IPS DF 19.7 (cell line): Measurements from ENCODE around the gene SDF4.

Experiments used
- DNase-seq: peaks from one replicate; pipeline ENCODE4 v3.0.0-alpha.2; 2013; ENCODE audit warnings: low read depth, low spot score

Gene SDF4

GRCh38 chr1:1231400-1232207 is at the start of gene SDF4:
Gene SDF4, minus strand, starts transcription at chr1:1232001. Its CDS starts 3,229 bp downstream, at chr1:1228772.
- DNase-seq = peak; percentile 75

DNA sequence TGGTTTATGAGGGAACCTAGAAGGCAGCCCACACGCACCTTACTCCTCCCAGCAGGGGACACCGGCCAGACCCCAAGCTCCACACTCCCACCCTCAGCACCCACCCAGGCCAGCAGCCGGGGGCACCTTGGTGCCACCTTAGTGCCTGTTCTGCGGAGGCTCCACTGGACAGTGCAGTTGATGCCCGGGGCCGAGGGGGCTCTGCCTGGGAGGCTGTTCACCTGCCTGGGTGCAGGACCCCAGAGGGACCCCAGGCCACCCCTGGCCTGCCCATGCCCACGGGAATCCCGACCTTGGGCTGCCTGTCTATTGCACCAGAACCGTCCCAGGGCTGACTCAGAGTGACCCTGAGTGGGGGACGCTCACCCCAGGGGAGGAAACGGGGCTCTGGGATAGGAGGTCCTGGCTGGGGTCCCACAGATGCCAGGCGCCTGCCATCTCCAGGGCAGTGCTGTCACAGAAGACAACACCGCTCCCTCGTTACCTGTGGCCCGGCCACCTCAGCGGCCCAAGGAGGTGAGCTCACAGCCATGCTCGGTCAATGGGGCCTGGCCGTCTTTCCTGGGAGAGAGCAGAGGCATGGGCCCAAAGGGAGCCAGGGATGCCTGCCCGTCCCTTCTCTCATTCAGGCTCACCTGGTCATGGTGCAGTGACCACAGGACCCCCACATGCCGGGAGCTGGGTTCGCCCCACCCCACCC is 49.1 kb upstream of the SDF4 start:
- no peak for DNase-seq

DNA sequence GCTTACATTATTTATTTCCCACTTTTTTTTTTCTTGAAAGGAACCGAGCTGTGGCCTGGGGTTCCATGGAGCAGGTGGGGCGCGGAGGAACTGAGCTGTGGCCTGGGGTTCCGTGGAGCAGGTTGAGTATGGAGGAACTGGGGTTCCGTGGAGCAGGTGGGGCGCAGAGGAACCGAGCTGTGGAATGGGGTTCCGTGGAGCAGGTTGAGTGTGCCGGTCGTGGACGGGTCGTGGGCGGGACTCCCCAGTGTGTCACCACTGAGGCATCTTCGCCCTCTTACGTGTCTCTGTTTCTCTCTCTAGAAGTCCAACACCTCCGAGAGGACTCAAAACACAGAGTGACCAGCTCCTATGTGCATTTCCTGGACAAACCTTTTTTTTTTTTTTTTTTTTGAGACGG is 47.2 kb upstream of the SDF4 start:
- DNase-seq = no peak

- no peak for DNase-seq
These were observed 46.8 kb upstream of the SDF4 start for GRCh38 chr1:1278620-1279019.

GRCh38 chr1:1275836-1276235 is 44.0 kb upstream of the SDF4 start:
- no peak for DNase-seq

DNA sequence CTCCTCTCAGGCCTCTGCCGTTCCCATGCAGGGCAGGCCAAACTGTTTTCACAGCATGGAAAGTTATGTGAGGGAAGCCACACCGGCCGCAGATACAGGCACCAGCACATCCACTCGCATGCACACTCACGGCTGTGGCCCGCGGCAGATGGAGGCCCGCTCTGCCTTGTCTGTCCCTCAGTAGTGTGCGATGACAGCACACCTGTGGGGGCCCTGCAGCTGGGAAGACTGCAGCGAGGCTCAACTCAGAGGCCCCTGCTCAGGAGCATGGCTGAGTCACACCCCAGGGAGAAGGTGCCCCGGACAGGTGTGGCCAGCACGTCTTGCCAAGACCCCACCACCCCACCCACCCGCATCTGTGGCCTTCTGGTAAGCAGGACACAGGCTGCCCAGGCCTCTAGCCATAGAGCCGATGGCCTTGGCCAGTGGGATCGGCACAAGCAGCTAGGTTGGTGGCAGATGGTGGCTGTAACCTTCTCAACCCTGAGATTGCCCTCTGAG is 43.2 kb upstream of the SDF4 start:
- DNase-seq = no peak

DNA sequence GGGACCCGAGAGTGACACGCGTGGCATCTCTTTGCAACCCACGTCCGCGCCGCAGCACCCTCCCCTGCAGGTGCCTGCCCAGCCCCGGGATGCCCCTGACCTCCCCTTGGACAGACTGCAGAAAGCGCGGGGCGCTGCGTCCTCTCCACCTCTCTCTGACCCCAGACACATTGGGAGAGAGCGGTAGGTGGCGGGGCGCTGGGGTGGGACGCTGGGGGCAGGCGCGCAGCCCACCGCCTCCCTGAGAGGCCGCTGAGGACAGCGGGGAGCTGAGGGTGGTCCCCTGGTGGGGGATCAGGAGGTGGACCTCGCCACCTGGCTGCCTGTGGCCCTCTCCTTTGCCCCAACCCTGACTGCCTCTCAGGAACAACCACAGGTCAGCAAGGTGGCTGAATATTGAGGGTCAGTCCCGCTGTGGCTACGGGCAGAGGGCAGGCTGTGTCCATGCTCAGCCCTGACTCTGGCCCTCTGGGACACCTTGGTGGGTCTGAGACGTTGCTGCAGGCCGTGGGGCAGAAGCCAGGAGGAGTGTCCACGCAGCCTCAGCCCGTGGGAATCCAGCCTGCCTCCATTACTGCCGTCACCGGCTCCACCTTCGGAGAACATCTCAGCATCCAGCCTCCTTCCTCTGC is 42.6 kb upstream of the SDF4 start:
- no peak for DNase-seq

- peak; percentile 47 for DNase-seq
These were observed 41.9 kb upstream of the SDF4 start, which contains the start of gene UBE2J2 for GRCh38 chr1:1273512-1274298. Gene UBE2J2, minus strand, starts transcription at chr1:1273854. Its CDS starts 5,862 bp downstream, at chr1:1267992.

GRCh38 chr1:1273209-1273511 is 41.4 kb upstream of the SDF4 start:
- DNase-seq = no peak

DNA sequence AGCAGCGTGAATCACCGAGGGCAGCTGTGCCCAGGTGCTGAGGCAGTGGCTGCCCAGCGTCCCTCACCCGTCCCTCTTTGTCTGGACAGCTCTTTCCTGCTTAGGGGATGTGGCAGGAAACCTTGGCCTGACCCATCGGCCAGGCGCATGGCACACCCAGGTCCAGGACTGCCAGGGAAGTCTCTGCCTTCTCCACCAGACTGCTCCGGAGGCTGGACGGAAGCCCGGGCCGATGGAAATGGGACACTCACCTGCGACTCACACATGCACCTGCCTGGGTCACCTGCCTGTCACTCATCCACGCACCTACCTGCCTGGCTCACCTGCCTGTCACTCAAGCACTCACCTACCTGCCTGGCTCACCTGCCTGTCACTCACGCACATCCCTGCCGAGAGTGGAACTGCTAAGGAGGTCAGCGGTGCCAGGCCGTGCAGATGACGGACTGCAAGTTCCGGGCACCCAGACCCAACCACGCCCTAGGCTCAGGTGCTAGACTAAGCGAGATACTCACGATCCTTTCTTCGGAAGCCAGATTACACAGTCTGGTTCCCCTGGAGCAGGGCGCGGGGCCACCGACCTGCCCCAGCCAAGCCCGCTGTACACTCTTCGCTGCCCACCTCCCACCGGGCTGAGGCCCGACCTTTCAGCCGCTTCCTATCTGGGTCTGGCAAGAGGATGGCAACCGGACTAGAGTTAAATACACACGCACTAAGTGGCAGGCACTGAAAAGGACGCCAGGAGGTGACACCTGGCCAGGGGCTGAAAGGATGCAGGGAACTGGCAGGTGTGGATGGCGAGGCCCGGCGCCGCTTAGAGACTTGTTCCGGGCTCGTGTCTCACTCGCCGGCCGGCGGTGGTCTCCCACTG is 40.8 kb upstream of the SDF4 start:
- DNase-seq = no peak

- DNase-seq = no peak
These were observed 39.0 kb upstream of the SDF4 start for GRCh38 chr1:1270813-1271212.

DNA sequence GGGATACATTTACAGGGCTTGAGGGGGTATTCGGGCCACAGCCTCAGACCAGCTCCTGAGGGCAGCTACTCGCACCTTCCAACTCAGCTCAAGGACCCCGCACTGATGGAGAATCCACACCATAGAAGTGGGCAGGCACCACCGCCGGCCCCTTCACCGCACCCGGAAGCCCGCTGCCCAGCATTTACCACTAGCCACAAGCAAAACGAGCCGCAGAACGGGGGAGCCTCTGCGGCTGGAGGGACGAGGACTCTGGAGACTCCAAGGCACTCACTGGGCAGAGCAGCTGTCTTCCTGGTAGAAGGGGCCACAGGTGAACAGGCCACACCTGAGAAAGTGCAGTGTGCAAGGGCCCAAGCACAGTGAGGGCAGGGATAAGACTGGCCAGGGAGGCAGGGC is 36.5 kb upstream of the SDF4 start:
- no peak for DNase-seq

DNA sequence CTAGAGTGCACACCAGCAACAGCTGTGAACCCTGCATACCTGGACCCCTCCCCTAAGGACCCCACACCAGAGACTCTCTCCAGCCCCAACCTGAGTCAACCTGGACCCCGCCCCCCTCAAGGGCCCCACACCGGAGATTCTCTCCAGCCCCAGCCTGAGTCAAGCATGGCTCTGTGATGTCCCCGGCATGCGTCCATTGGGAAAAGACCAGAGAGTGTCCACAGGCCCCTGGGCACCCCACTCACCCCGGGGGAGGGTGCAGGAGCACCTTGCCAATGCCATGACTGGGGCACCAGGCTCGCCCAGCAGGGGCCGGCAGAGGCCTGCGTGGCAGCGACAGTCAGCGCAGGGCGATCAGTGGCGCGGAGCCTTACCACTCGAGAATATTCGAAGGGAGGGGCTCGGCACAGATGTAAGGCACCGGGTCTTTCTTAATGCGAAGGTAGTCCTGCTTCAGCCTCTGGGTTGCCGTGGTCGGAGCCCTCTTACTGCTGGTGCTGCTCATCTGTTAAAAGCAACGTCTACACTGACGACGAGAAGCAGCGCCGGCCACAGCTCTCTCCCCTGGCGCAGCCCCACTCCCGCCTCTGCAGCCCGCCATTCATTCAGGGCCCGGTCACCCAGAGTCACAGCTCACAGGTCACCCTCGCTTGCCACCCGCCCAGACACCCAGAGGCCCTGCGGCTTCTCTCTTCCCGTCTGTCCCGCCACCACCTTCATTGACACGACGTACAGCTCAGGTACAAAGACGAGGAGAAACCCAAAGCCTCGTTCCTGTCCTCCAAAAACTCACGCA is 35.9 kb upstream of the SDF4 start:
- no peak for DNase-seq

DNA sequence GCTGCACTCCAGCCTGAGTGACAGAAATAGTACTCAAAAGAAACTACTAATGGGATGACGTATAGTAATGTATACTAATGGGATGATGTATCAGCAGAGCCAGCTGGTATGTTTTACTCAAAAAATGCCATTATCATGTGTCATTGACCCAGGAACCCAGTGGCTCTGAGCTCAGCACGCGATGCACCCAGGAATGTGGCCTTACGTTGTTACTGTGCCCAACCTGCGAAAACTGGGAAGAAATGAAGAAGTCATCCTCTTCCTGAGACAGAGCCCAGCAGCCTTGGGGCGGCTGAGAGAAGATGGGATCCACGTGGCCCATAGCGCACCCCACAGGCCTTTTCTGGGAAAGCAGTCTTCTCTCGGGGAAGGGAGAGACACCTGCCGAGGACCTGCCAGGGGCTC is 33.1 kb upstream of the SDF4 start:
- DNase-seq = no peak

DNA sequence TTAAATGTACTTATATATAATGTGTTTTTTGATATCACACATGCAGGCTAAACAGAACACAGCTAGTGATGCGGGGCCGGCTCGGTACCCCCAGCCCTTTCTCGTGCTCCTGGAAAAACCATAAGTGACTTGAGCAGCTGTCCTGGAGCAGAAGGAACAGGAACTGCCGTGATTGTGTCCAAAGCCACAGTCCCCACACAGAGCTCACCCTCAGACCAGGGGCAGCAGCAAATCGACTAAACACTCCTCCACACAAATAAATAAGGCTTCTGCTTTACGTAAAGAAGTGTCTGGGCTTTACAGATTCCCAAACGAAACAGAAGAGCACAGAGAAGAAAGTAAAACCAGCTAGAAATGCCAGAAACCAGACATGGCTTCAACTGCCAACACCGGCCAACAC is 32.2 kb upstream of the SDF4 start:
- no peak for DNase-seq

DNA sequence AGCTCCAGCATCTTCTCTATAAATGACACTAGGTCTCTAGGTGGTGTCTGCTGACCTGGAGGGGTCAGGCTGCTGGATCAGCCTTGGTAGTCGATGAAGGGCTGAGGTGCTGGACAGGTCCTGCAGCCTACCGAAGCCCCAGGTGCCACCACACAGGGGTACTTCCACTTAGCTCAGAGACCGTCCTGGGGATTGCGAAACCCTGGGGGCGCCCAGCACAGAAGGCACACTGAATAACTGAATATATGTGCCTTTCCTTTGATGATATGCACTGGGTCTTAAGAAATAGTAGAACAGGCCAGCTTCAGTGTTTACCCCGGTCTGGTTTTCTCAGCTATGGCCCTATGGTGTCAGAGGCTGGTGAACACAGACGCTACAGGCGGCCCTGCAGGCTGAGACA is 31.0 kb upstream of the SDF4 start:
- no peak for DNase-seq

DNA sequence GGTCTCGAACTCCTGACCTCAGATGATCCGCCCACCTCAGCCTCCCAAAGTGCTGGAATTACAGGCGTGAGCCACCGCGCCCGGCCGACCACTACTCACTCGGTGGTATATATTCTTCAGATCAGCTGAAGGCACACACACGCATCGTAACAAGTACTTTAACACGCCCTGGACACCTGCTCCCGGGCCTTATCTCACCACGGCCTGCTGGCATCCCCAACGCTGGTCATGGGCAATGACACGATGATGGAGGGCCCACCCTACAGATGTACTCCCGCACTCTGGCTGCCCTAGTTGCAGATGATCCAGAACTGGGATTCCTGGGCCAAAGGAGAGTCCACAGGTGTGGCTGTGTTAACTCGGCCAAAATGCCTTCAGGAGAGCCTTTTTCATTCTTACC is 30.3 kb upstream of the SDF4 start:
- no peak for DNase-seq

DNA sequence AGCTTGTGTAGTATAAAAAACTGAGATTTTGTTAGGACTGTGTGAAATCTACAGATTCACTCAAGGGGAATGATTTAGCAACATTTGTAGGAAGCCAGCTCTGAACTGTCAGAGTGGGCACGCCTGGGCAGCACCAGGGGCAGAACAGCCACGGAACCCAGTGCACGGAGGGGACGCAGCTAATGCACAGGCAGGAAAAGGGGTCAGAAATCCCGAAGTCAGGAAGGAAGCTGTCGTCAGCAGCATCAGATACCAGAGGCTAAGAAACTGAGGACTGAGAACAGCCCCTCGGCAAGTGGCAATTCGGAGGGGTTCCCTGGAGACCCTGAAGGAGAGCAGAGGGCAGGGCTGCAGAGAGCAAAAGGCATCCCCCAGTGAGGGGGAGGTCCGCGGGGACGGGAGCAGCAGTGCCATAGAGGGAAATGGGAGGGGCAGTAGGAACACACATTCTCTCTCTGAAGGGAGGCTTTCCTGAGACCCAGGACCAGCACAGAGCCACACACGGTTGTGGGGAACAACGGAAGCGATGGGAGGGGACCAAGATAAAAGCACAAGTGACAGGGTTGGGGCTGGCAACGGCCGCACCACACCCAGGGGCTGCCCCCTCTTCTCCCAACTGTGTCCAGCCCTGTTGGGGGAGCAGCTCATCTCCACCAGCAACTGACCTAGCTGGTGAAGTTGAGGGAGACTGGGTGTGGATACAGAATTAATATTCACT is 29.2 kb upstream of the SDF4 start:
- DNase-seq = no peak

GRCh38 chr1:1259951-1260600 is 28.3 kb upstream of the SDF4 start:
- DNase-seq = no peak
